DOHH2 (cell line): ENCODE data around the gene CEL.
"Not testable (repeated sequence)": the region's sequence is repeated elsewhere in the genome, so short reads cannot be mapped to it uniquely, and the experiment has no call there.

ENCODE experiments used
- CTCF ChIP-seq: fragments of 200-600 bp; sonication (generic); IDR thresholded peaks from one replicate; pipeline ENCODE4 v1.5.1; 2014; ENCODE audit warnings: antibody characterized with exemption, mild to moderate bottlenecking, low read depth, low read length; ENCODE audit not compliant: poor library complexity, severe bottlenecking
- EZH2phosphoT487 ChIP-seq: fragments of 200-600 bp; sonication (generic); IDR thresholded peaks from 2 replicates; pipeline ENCODE4 v1.6.1; 2017; ENCODE audit warnings: borderline replicate concordance, mild to moderate bottlenecking, antibody characterized with exemption, low read length, moderate library complexity, mixed read lengths

GRCh38 chr9:133081957-133082644 lies 20.3 kb downstream of the CEL start:
- TF ChIP-seq CTCF, EZH2phosphoT487: not testable (repeated sequence)
